ENCODE measurements around the gene TRDN. TPM values are rescaled to one million over a fixed set of nuclear protein-coding genes. Genes with fewer than 3 reads are reported as not detected.
"Not testable (repeated sequence)": the region's sequence is repeated elsewhere in the genome, so short reads cannot be mapped to it uniquely, and the experiment has no call there.

Gene TRDN
- total RNA-seq, 2 donors from 2014 or later: 0.14 TPM; not detected in 1

DNA sequence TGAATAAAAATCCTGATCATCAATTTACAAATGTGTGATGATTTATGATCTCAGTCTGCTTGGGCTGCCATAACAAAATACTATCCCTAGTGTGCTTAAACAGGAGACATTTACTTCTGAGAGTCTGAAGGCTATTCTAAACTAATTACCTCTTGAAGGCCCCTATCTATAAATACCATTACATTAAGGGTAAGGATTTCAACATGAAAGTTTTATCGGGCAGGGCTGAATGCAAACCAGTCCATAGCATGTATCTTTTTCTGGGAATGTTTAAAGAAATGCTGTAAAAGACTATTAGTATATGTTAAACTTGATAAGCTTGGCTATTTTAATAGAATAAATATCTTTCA lies 48.2 kb downstream of the TRDN start:
- no peaks in the 10 kb centered on the region for H3K36me3 ChIP-seq
- H3K9me3 ChIP-seq: no peaks in the 10 kb centered on the region
- H3K4me1 ChIP-seq (ENCODE audit: control insufficient read depth in 1 of 2, low read depth in 2 of 2): no peaks in the 10 kb centered on the region
- no peak overlapping the region for H3K27ac ChIP-seq
- H3K4me3 ChIP-seq: no peak overlapping the region
- no peaks in the 10 kb centered on the region for H3K27me3 ChIP-seq (replicated peaks; ENCODE audit: insufficient read depth)
- no peak for ATAC-seq (ENCODE audit: insufficient number of reproducible peaks, low FRiP score, low read depth)
- TF ChIP-seq, protein P1, sequence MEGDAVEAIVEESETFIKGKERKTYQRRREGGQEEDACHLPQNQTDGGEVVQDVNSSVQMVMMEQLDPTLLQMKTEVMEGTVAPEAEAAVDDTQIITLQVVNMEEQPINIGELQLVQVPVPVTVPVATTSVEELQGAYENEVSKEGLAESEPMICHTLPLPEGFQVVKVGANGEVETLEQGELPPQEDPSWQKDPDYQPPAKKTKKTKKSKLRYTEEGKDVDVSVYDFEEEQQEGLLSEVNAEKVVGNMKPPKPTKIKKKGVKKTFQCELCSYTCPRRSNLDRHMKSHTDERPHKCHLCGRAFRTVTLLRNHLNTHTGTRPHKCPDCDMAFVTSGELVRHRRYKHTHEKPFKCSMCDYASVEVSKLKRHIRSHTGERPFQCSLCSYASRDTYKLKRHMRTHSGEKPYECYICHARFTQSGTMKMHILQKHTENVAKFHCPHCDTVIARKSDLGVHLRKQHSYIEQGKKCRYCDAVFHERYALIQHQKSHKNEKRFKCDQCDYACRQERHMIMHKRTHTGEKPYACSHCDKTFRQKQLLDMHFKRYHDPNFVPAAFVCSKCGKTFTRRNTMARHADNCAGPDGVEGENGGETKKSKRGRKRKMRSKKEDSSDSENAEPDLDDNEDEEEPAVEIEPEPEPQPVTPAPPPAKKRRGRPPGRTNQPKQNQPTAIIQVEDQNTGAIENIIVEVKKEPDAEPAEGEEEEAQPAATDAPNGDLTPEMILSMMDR (IDR thresholded peaks at IDR 0.05): no peak
- DNase-seq (ENCODE audit: low spot score): no peak

DNA sequence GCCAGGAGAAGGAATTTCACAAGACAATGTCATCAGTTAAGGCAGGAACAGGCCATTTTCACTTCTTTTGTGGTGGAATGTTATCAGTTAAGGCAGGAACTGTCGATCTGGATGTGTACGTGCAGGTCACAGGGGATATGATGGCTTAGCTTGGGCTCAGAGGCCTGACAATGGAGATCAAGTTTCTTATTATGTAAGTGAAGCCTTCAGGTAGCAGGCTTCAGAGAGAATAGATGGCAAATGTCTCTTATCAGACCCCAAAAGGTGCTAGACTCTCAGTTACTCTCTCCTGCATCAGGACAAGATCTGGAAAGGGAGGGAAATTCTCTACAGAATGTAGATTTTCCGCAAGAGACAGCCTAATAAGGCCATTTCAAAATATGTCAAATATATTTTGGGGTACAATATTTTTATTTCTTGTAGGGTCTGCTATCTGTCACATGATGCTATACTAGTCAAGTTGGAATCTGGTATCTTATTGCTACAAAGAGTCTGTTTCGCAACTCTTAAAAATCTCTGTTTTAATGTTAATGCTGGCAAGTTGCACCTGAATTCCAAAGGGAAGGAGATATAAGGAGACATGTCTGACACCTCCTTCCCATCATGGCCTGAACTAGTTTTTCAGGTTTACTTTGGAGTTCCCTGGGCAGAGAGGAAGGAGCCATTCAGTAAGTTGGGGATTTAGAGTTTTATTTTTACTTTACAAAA lies 48.8 kb downstream of the TRDN start:
- Histone ChIP-seq H3K36me3 (no peaks in the 10 kb centered on the region), H3K27me3 (replicated peaks; ENCODE audit: insufficient read depth) (no peaks in the 10 kb centered on the region), H3K4me3 (no peak overlapping the region), H3K27ac (no peak overlapping the region), H3K9me3 (no peaks in the 10 kb centered on the region), H3K4me1 (ENCODE audit: control insufficient read depth in 1 of 2, low read depth in 2 of 2) (no peaks in the 10 kb centered on the region)
- no peak for DNase-seq (ENCODE audit: low spot score)
- no peak for ATAC-seq (ENCODE audit: insufficient number of reproducible peaks, low FRiP score, low read depth)
- TF ChIP-seq, protein P1 (IDR thresholded peaks at IDR 0.05): no peak

DNA sequence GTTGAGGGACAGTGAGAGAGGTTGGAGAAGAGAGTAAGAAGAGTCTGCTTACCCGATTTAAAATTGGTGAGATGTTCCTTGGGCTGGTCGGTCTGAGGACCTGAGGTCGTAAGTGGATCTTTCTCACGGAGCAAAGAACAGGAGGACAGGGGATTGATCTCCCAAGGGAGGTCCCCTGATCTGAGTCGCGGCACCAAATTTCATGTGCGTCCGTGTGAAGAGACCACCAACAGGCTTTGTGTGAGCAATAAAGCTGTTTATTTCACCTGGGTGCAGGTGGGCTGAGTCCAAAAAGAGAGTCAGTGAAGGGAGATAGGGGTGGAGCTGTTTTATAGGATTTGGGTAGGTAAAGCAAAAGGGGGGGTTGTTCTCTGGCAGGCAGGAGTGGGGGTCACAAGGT lies 49.3 kb downstream of the TRDN start:
- not testable (repeated sequence) for H3K36me3 ChIP-seq; H3K9me3 ChIP-seq; ATAC-seq (ENCODE audit: insufficient number of reproducible peaks, low FRiP score, low read depth); DNase-seq (ENCODE audit: low spot score); H3K4me1 ChIP-seq (ENCODE audit: control insufficient read depth in 1 of 2, low read depth in 2 of 2); H3K4me3 ChIP-seq; H3K27me3 ChIP-seq (replicated peaks; ENCODE audit: insufficient read depth); H3K27ac ChIP-seq

DNA sequence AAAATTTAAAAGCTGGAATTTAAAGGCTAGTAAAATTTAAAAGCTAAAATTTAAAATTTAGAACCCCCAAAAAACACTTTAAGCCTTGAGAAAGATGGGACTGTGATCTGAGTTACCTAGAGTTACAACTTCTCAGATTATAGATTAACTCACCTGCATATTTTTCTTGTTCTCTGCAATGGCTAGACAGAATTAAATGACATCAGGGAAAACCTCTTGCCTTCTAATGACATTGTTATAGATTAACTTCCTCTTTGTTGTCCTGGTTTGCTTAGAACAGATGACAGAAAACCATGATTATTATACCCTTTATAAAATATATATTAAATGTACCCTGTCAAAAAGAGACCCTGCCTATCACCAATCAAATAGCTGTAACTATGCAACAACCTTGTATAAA lies 56.4 kb downstream of the TRDN start:
- Histone ChIP-seq H3K4me3 (no peak overlapping the region), H3K27me3 (replicated peaks; ENCODE audit: insufficient read depth) (no peaks in the 10 kb centered on the region), H3K9me3 (no peaks in the 10 kb centered on the region), H3K27ac (no peak overlapping the region), H3K36me3 (no peaks in the 10 kb centered on the region), H3K4me1 (ENCODE audit: control insufficient read depth in 1 of 2, low read depth in 2 of 2) (no peaks in the 10 kb centered on the region)
- TF ChIP-seq, protein P1 (IDR thresholded peaks at IDR 0.05): no peak
- ATAC-seq (ENCODE audit: insufficient number of reproducible peaks, low FRiP score, low read depth): no peak
- no peak for DNase-seq (ENCODE audit: low spot score)

DNA sequence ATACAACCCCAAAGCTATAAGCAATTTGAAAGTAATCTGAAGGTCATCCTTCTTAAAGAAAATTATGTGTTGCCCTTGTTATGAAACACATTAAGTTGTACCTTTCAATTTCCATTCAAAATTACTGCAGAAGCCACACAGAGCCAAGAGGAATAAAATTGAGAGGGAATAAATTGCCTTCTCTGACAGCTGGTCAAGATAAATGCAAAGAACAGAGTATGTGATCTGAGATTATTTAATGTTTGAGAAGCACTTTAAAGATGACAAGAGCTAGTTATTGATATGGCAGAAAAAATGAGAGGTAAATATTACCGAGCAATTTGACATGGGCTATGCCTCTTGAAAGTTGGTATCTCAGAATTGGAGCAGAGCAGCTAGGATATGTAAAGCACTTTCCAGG lies 61.6 kb downstream of the TRDN start:
- no peak overlapping the region for H3K4me3 ChIP-seq
- no peaks in the 10 kb centered on the region for H3K9me3 ChIP-seq
- TF ChIP-seq, protein P1 (IDR thresholded peaks at IDR 0.05): no peak
- no peaks in the 10 kb centered on the region for H3K4me1 ChIP-seq (ENCODE audit: control insufficient read depth in 1 of 2, low read depth in 2 of 2)
- ATAC-seq (ENCODE audit: insufficient number of reproducible peaks, low FRiP score, low read depth) (no peak), DNase-seq (ENCODE audit: low spot score) (no peak)
- H3K27me3 ChIP-seq (replicated peaks; ENCODE audit: insufficient read depth): no peaks in the 10 kb centered on the region
- H3K27ac ChIP-seq: no peak overlapping the region
- H3K36me3 ChIP-seq: no peaks in the 10 kb centered on the region
